B cell (primary cell): Measurements from ENCODE around the gene ZMPSTE24.

Experiments
- CTCF ChIP-seq: fragments of 200-600 bp; IDR thresholded peaks from one replicate; pipeline ENCODE4 v1.8.0; 2022; ENCODE audit warnings: antibody characterized with exemption, mild to moderate bottlenecking
- EZH2 ChIP-seq: IDR thresholded peaks from 2 replicates; pipeline ENCODE4 v1.6.1; 2012; ENCODE audit warnings: borderline replicate concordance, low read depth, mild to moderate bottlenecking, moderate library complexity, low read length; ENCODE audit not compliant: insufficient read depth, poor library complexity, severe bottlenecking

- no peak for TF ChIP-seq CTCF
- no peak for TF ChIP-seq EZH2
Observed at GRCh38 chr1:40300651-40301050, 42.6 kb downstream of the ZMPSTE24 start.
